ENCODE results near the gene YDJC. TPM values are rescaled to one million over a fixed set of nuclear protein-coding genes. Genes with fewer than 3 reads are reported as not detected.
"Not testable (repeated sequence)": the region's sequence is repeated elsewhere in the genome, so short reads cannot be mapped to it uniquely, and the experiment has no call there.

Gene YDJC
- total RNA-seq, 2 donors from 2014 or later: 28.3 to 31.0 TPM

DNA sequence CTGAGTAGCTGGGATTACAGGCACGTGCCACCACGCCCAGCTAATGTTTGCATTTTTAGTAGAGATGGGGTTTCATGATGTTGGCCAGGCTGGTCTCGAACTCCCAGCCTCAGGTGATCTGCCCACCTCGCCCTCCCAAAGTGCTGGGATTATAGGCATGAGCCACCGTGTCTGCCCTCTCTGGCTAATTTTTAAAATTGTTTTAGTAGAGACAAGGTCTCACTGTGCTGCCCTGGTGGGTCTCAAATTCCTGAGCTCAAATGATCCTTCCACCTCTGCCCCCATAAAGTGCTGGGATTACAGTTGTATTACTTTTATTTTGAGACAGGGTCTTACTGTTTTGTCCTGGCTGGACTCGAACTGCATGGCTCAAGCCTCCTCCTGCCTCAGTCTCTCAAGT lies 15.7 kb upstream of the YDJC start:
- H3K4me3 Mint-ChIP-seq; H3K27ac Mint-ChIP-seq; ATAC-seq; H3K9me3 ChIP-seq (ENCODE audit: control insufficient read depth, low read length, poor library complexity, severe bottlenecking); H3K36me3 Mint-ChIP-seq (ENCODE audit: low read depth); DNase-seq; H3K27me3 Mint-ChIP-seq: not testable (repeated sequence)
- peaks cover 25% of the 10 kb centered on the region for H3K4me1 Mint-ChIP-seq

DNA sequence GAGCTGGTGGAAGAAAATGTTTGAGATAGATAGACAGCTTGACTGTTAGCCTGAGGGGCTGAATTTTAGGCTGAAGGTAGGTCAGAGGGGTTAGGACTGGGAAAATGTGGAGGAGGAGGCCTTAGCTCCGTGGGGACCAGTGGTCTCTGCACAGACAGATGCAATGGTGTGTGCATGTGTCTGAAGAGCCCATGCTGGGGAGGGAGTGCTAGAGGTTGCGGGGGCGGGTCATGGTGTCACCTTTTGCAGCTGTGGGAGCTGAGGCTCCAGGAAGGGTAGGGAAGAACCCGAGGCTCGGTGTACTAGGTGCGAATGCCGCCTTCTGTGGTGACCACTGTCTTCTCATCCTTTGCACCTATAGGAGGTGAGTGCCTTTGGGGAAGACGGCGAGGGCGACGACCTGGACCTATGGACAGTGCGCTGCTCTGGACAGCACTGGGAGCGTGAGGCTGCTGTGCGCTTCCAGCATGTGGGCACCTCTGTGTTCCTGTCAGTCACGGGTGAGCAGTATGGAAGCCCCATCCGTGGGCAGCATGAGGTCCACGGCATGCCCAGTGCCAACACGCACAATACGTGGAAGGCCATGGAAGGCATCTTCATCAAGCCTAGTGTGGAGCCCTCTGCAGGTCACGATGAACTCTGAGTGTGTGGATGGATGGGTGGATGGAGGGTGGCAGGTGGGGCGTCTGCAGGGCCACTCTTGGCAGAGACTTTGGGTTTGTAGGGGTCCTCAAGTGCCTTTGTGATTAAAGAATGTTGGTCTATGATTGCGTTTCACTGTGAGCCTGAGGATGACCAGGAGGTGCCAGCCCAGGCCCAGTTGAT lies 13.9 kb upstream of the YDJC start:
- no peak for DNase-seq
- Mint-ChIP-seq H3K4me3 (peak overlapping the region; percentile 89), H3K4me1 (peaks cover 23% of the 10 kb centered on the region), H3K27ac (peak overlapping the region; percentile 94), H3K27me3 (no peaks in the 10 kb centered on the region), H3K36me3 (ENCODE audit: low read depth) (peaks cover 2% of the 10 kb centered on the region)
- ATAC-seq: no peak
- no peaks in the 10 kb centered on the region for H3K9me3 ChIP-seq (ENCODE audit: control insufficient read depth, low read length, poor library complexity, severe bottlenecking)

DNA sequence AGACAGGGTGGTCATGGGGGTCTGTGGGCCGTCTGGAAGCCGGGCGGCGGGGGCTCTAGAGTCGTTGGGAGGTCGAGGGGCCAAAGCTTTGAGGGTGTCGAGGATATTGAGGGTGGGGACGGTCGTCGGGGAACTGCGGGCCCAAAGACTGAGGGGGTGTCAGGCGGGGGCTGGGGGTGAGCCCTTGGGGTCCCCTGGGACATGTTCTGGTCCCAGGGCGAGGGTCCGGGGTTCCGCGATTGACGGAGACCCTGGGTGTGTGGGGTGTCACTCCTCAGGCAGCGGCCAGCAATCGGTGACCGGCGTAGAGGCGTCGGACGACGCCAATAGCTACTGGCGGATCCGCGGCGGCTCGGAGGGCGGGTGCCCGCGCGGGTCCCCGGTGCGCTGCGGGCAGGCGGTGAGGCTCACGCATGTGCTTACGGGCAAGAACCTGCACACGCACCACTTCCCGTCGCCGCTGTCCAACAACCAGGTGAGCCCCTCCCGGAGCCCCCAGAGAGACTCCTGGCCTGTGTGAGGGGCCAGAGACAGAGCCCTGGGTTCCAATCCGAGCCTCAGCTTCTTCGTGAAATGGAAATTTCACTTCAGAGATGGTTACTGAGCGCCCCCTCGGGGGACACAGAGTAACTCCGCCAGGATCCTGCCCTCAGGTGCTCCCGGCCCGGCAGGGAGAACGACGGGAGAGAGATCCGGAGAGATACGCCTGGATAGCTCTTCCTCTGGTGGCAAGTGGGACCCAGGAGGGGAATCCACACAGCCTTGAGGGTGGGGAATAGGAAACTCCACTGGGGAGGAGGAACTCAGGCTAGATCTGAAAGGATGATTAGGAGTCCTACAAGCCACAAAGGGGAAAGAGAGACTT lies 13.0 kb upstream of the YDJC start:
- DNase-seq (peak; percentile 31 to 34 (median 32)), ATAC-seq (no peak)
- Mint-ChIP-seq H3K36me3 (ENCODE audit: low read depth) (peaks cover 2% of the 10 kb centered on the region), H3K27ac (peak overlapping the region; percentile 94), H3K27me3 (no peaks in the 10 kb centered on the region), H3K4me1 (peaks cover 23% of the 10 kb centered on the region), H3K4me3 (peak overlapping the region; percentile 89)
- no peaks in the 10 kb centered on the region for H3K9me3 ChIP-seq (ENCODE audit: control insufficient read depth, low read length, poor library complexity, severe bottlenecking)

DNA sequence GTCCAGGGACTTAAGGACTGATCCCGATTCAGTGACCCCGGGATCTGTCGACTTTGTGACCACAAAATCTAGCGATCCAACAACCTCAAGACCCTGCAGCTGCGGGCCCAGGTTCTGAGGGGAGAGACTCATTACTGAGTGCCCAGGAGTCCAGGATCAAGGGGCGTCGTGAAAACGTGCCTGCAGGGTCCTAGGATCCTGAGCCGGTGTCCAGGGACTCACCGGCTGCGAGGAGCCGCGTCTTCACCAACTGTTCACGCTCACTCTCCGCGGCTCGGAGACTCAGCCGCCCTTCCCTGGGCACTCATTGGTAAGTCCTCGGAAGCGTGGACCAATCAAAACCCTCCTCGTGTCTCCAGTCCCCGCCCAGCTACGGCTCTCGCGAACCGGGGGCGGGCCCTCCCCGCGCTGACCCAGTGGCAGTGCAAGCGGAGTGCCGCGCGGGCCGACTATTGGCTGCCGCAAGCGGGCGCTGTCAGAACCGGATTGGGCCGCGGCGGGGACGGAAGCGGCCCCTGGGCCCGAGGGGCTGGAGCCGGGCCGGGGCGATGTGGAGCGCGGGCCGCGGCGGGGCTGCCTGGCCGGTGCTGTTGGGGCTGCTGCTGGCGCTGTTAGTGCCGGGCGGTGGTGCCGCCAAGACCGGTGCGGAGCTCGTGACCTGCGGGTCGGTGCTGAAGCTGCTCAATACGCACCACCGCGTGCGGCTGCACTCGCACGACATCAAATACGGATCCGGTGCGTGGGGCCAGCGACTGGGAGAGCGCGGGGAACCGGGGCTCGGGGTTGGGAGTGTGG lies 12.2 kb upstream of the YDJC start, which contains the start of gene SDF2L1:
Gene SDF2L1 (plus strand): TSS at position 514 of the 795 bp plus-strand sequence. CDS start 35 bp downstream, at position 549.
- ATAC-seq: peak; percentile 98
- peak within 1 kb of the TSS; percentile 94 for H3K27ac Mint-ChIP-seq
- H3K4me3 Mint-ChIP-seq: peak within 1 kb of the TSS; percentile 89
- peaks cover 23% of the 10 kb centered on the region for H3K4me1 Mint-ChIP-seq
- H3K9me3 ChIP-seq (ENCODE audit: control insufficient read depth, low read length, poor library complexity, severe bottlenecking): no peaks in the 10 kb centered on the region
- peak; percentile 97 to 98 (median 97) for DNase-seq
- H3K27me3 Mint-ChIP-seq: no peaks in the 10 kb centered on the region
- H3K36me3 Mint-ChIP-seq (ENCODE audit: low read depth): peaks cover 2% of the 10 kb centered on the region

DNA sequence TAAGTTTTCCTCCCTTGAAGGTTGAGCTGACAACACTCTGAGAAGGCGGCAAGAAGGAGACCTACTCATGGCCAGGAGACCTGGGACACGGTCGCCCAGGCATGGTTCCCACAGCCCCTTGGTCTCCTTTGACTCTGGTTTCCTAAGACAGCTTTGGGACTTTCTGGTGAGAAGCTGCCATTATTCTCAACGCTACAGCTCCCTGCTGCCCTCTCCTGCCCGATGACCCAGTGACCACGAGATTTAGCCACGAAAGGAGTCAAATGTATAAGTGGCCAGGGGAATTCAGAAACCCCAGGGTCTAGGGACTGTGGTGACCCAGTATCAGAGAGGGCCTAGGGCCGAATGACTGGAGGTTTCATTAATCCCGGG lies 11.6 kb upstream of the YDJC start:
- peak overlapping the region; percentile 19 for H3K4me3 Mint-ChIP-seq
- ATAC-seq (no peak), DNase-seq (no peak)
- H3K36me3 Mint-ChIP-seq (ENCODE audit: low read depth): no peaks in the 10 kb centered on the region
- peaks cover 18% of the 10 kb centered on the region for H3K4me1 Mint-ChIP-seq
- no peaks in the 10 kb centered on the region for H3K27me3 Mint-ChIP-seq
- H3K9me3 ChIP-seq (ENCODE audit: control insufficient read depth, low read length, poor library complexity, severe bottlenecking): no peaks in the 10 kb centered on the region
- H3K27ac Mint-ChIP-seq: peak overlapping the region; percentile 94

DNA sequence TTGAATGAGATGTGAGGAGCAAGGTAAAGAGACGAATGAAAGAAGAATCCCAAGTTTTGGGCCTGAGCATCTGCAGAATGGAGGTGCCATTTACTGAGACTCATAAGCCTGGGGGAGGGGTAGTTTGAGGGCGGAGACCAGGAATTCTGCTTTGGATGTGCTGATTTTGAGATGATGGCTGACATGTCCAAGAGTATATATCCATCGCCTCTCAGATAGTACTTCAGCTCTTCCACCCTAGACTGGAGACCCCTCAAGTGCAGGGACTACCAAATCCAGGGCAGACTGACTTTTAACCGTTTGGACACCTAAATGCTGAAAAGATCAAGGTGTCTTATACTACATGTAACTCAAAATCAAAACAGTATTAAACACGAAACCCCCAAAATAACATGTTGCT lies 11.0 kb upstream of the YDJC start:
- DNase-seq (no peak), ATAC-seq (no peak)
- Mint-ChIP-seq H3K4me1 (peaks cover 17% of the 10 kb centered on the region), H3K36me3 (ENCODE audit: low read depth) (no peaks in the 10 kb centered on the region), H3K27me3 (no peaks in the 10 kb centered on the region), H3K27ac (no peak overlapping the region), H3K4me3 (peak overlapping the region; percentile 19)
- no peaks in the 10 kb centered on the region for H3K9me3 ChIP-seq (ENCODE audit: control insufficient read depth, low read length, poor library complexity, severe bottlenecking)

DNA sequence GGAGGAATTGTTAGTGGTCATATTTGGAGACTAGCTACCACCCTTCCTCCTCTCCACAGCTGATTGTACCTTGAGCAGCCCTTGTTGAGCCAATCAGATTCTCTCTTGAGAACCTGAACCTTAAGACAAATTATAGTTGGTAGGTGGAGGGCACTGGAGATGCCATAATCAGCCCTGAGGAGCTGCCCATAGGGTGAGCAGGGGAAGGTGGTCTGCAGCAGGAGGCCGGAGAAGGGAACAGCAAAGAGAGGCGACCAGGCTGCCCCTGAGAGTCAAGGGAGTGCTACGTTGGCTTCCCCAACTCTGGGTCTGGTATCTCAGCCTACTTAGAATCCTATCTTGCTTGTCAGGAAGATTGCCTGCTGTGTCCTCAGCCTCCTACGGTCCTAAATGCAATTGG lies 9.5 kb upstream of the YDJC start:
- DNase-seq: no peak
- no peaks in the 10 kb centered on the region for H3K9me3 ChIP-seq (ENCODE audit: control insufficient read depth, low read length, poor library complexity, severe bottlenecking)
- no peaks in the 10 kb centered on the region for H3K36me3 Mint-ChIP-seq (ENCODE audit: low read depth)
- ATAC-seq: no peak
- peaks cover 17% of the 10 kb centered on the region for H3K4me1 Mint-ChIP-seq
- H3K4me3 Mint-ChIP-seq: no peak overlapping the region
- no peak overlapping the region for H3K27ac Mint-ChIP-seq
- H3K27me3 Mint-ChIP-seq: no peaks in the 10 kb centered on the region

DNA sequence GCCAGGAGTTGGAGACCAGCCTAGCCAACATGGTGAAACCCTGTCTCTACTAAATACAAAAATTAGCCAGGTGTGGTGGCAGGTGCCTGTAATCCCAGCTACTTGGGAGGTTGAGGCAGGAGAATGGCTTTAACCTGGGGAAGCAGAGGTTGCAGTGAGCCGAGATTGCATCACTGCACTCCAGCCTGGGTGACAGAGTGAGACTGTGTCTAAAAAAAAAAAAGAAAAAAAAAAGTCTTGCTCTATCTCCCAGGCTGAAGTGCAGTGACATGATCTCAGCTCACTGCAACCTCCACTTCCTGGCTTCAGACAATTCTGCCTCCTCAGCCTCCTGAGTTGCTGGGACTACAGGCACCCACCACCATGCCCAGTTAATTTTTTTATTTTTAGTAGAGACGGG lies 7.6 kb upstream of the YDJC start:
- H3K27me3 Mint-ChIP-seq; H3K4me3 Mint-ChIP-seq; H3K27ac Mint-ChIP-seq; H3K36me3 Mint-ChIP-seq (ENCODE audit: low read depth); DNase-seq; ATAC-seq; H3K9me3 ChIP-seq (ENCODE audit: control insufficient read depth, low read length, poor library complexity, severe bottlenecking): not testable (repeated sequence)
- peaks cover 12% of the 10 kb centered on the region for H3K4me1 Mint-ChIP-seq

DNA sequence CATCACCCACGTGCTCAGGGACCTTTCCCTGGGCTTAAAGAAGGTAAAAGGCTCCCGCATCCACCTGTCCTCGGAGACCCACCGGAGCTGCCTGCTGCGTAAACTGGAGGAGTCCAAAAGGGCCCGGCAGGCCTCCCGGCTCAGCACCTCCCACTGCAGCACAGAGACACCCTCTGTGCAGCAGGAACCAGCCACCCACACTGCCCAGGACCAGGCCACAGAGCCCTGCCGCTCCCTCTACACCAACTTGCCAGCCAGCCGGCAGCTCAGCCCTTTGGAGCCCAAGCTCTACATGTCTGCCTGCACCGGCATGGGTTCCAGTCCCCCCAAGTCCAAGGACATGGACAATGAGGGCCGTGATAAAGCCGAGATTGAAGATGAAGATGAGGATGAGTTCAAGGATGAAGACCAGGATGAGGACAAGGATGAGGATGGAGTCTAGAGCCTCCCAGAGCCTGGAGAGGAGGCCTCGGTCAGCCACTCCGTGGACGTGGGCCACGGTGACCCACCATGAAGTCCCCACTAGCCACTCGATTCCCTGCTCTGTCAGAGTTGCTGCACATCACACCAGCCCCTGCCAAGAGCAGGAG lies 6.9 kb upstream of the YDJC start:
- H3K27me3 Mint-ChIP-seq: no peaks in the 10 kb centered on the region
- H3K36me3 Mint-ChIP-seq (ENCODE audit: low read depth): no peaks in the 10 kb centered on the region
- H3K9me3 ChIP-seq (ENCODE audit: control insufficient read depth, low read length, poor library complexity, severe bottlenecking): no peaks in the 10 kb centered on the region
- ATAC-seq (no peak), DNase-seq (no peak)
- no peak overlapping the region for H3K27ac Mint-ChIP-seq
- no peak overlapping the region for H3K4me3 Mint-ChIP-seq
- H3K4me1 Mint-ChIP-seq: peaks cover 9% of the 10 kb centered on the region

DNA sequence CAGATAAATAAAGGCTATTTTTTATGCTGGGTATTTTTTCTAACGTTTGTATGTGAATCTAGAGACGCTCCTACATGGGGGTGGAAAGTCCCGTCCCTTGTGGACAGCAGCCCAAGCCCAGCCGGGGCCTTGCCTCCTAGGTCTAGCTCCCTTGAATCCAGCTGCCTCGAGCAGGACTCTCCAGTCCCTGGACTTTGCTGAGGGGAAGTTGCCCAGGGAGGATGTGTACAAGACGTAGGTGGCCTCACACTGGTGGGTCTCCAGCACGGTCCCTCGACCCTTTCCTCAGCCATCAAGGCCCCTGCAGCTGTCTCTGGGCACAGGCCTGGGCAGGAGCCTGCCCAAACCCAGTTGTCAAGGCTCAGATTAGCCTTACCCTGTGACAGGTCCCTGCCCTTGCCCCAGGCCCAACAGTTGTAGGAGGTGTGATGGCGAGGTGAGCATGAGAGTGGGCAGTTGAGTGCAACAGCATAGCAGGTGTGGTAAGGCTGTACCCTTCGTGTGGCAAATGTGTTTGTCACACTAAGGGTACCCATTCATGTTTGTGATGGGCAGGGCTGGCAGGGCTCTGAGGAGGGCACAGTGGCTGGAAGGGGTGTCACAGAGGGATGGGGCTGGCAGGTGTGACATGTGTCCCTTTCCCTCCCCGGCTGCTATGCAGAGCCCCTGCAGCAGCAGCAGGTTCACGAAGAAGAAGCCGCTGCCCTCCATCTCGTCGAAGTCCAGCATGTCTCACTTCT lies 6.1 kb upstream of the YDJC start:
- Mint-ChIP-seq H3K27me3 (no peaks in the 10 kb centered on the region), H3K4me3 (no peak overlapping the region), H3K27ac (no peak overlapping the region), H3K36me3 (ENCODE audit: low read depth) (no peaks in the 10 kb centered on the region), H3K4me1 (peaks cover 5% of the 10 kb centered on the region)
- H3K9me3 ChIP-seq (ENCODE audit: control insufficient read depth, low read length, poor library complexity, severe bottlenecking): no peaks in the 10 kb centered on the region
- no peak for DNase-seq
- no peak for ATAC-seq

DNA sequence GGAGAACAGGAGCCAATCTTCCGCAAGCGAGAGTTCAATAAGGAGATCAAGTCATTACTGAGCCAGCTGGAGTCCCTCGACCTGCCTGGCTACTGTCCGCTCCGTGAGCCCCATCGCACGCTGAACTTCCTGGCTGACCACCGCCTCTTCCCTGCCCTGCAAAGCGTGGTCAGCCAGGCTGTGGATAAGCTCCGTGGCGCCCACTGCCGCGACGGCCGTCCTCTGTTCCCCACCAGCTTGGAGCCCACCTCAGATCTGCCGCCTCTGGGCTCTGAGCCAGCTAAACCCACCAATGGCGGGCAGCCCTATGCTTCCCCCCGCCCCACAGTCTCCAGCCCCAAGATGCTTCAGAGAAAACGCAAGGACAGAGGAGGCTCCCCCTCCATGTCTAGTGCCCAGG lies 5.0 kb upstream of the YDJC start:
- Mint-ChIP-seq H3K27ac (no peak overlapping the region), H3K36me3 (ENCODE audit: low read depth) (no peaks in the 10 kb centered on the region), H3K27me3 (no peaks in the 10 kb centered on the region), H3K4me3 (no peak overlapping the region), H3K4me1 (peaks cover 5% of the 10 kb centered on the region)
- ATAC-seq (no peak), DNase-seq (no peak)
- H3K9me3 ChIP-seq (ENCODE audit: control insufficient read depth, low read length, poor library complexity, severe bottlenecking): no peaks in the 10 kb centered on the region

DNA sequence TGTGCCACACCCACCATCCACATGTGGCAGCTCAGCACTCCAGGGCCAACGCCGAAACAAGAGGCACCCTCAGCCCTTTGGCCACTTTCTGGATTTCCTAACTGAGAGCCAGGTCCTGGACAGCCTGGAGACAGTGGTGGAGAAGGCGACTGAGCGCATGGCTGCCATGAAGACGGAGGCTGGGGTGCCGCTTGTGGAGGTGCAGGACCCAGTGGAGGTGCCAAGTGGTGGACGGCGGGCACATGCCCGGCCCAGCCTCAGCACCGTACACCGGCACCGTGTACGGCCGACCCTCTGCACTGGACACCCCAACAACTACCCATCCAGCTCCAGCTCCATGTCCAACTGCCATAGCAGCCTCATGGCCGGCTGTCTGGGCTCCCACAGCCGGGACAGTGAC lies 4.3 kb upstream of the YDJC start:
- Mint-ChIP-seq H3K4me1 (peaks cover 7% of the 10 kb centered on the region), H3K27me3 (no peaks in the 10 kb centered on the region), H3K27ac (no peak overlapping the region), H3K36me3 (ENCODE audit: low read depth) (peaks cover 2% of the 10 kb centered on the region), H3K4me3 (no peak overlapping the region)
- no peak for DNase-seq
- no peaks in the 10 kb centered on the region for H3K9me3 ChIP-seq (ENCODE audit: control insufficient read depth, low read length, poor library complexity, severe bottlenecking)
- no peak for ATAC-seq
